A549 treated with AZD9567 at 1 μM for 4 hours (cell line): ENCODE results near the gene LAD1. TPM values are rescaled to one million over a fixed set of nuclear protein-coding genes. Genes with fewer than 3 reads are reported as not detected.

Experiments
- total RNA-seq: library from RNA; stranded (reverse); fragments of 200-300 nt; extraction: Qiagen RNA extraction; gene quantifications from 5 replicates; pipeline ENCODE4 v1.2.3, GENCODE V29; 2022; ENCODE audit not compliant: insufficient read depth

LAD1 gene
- total RNA-seq = 0.27 to 0.63 TPM (median 0.42 TPM) in 4 of 5 replicates, not detected in the other

GRCh38 chr1:201399018-201399351 lies at the start of gene LAD1:
LAD1 (minus strand) TSS chr1:201399324; CDS start chr1:201399306, 18 bp downstream.

DNA sequence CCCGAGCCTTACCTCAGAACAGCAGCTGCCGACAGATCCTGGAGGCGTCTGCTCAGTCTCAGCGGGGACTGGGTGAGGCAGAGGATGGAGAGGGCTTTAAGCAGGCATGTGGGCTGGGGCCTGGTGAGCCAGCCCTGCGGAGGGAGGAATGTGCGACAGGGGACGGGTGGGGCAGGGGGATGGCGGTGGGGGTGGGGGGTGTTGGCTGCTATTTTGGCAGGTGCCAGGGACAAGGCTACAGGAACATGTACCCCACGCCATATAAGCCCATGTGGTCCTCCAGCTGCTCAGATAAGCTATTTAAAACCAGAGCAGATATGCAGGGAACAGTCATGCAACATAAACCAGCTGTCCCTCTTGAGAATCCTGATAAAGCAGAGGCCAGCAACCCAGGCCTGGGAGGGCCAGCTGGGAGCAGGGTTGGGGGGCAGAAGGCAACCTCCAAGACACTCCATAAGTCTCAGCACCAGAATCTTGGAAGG lies 21.5 kb downstream of the LAD1 start, which contains the start of gene TNNT2:
Gene TNNT2 (minus strand): TSS at position 70 of the 482 bp plus-strand sequence. CDS start 4,426 bp downstream, outside the sequence.

Other genes with a start within 250 kb of the LAD1 start
- gene TMEM9, start 244.8 kb downstream of the LAD1 start, total RNA-seq = 82.1 to 90.8 TPM (median 87.0 TPM) in 5 replicates
- 0.65 to 0.78 TPM (median 0.71 TPM) in 4 of 5 replicates, not detected in the other for gene IGFN1, start 208.5 kb downstream of the LAD1 start, total RNA-seq
- gene PKP1, start 115.8 kb downstream of the LAD1 start, total RNA-seq = 0.02 to 0.03 TPM (median 0.02 TPM) in 3 of 5 replicates, not detected in the others
- gene TNNT2, start 21.6 kb downstream of the LAD1 start, total RNA-seq = 0.08 to 0.17 TPM in 2 of 5 replicates, not detected in the others
- not detected in 5 replicates for gene TNNI1, start 22.4 kb upstream of the LAD1 start, total RNA-seq
- 86.1 to 154 TPM (median 136 TPM) in 5 replicates for gene PHLDA3, start 69.9 kb upstream of the LAD1 start, total RNA-seq
- 371 to 582 TPM (median 394 TPM) in 5 replicates for gene CSRP1, start 107.8 kb upstream of the LAD1 start, total RNA-seq
- gene NAV1, start 139.8 kb upstream of the LAD1 start, total RNA-seq = 5.9 to 11.0 TPM (median 7.5 TPM) in 5 replicates